SU-DHL-6 (cell line): ENCODE data around the gene ZHX3.

ENCODE experiments used
- H2AFZ ChIP-seq: fragments of 200-600 bp; sonication (generic); 2 replicates; pipeline ENCODE4 v1.6.1; 2014; ENCODE audit warnings: low read depth, mild to moderate bottlenecking, moderate library complexity, mixed read lengths, antibody characterized with exemption, low read length; ENCODE audit not compliant: severe bottlenecking
- H3F3A ChIP-seq: fragments of 200-600 bp; shearing (Covaris generic); 2 replicates; pipeline ENCODE4 v1.6.0; 2016; ENCODE audit warnings: antibody characterized with exemption, mild to moderate bottlenecking; ENCODE audit not compliant: insufficient read depth
- H3K27ac ChIP-seq: fragments of 200-600 bp; sonication (generic); 2 replicates; pipeline ENCODE4 v1.5.1; 2016; ENCODE audit warnings: low read depth, mild to moderate bottlenecking, low read length, moderate library complexity, mixed read lengths
- H3K27me3 ChIP-seq: fragments of 200-600 bp; sonication (generic), shearing (Covaris generic); 2 replicates; pipeline ENCODE4 v1.6.0; 2014; ENCODE audit warnings: mild to moderate bottlenecking, low read length
- H3K36me3 ChIP-seq: fragments of 200-600 bp; sonication (generic); 2 replicates; pipeline ENCODE4 v1.6.1; 2014; ENCODE audit warnings: mild to moderate bottlenecking, low read length, mixed read lengths
- H3K4me2 ChIP-seq: fragments of 300-600, 200-600 bp; shearing (Covaris generic), sonication (generic); 2 replicates; pipeline ENCODE4 v1.6.0; 2014; ENCODE audit warnings: low read length, low read depth, mild to moderate bottlenecking; ENCODE audit not compliant: poor library complexity, severe bottlenecking
- H3K4me3 ChIP-seq: fragments of 200-600 bp; sonication (generic); 2 replicates; pipeline ENCODE4 v1.5.1; 2014; ENCODE audit warnings: antibody characterized with exemption, low read length, mild to moderate bottlenecking, mixed read lengths; ENCODE audit not compliant: insufficient read depth, poor library complexity, severe bottlenecking
- H3K79me2 ChIP-seq: fragments of 200-600 bp; sonication (generic); 2 replicates; pipeline ENCODE4 v1.6.1; 2014; ENCODE audit warnings: mild to moderate bottlenecking, low read length, moderate library complexity; ENCODE audit not compliant: insufficient read depth
- H3K9ac ChIP-seq: fragments of 200-600 bp; sonication (generic); 2 replicates; pipeline ENCODE4 v1.7.0; 2014; ENCODE audit warnings: mild to moderate bottlenecking, low read length
- H3K9me2 ChIP-seq: fragments of 200-600 bp; sonication (generic); replicated peaks from 2 replicates; pipeline ENCODE4 v1.6.1; 2014; ENCODE audit warnings: low read length; ENCODE audit not compliant: insufficient read depth
- H3K9me3 ChIP-seq: fragments of 200-600 bp; sonication (generic); 2 replicates; pipeline ENCODE4 v1.6.1; 2014; ENCODE audit warnings: low read length, mixed read lengths; ENCODE audit not compliant: insufficient read depth
- H4K20me1 ChIP-seq: fragments of 200-600 bp; sonication (generic); 2 replicates; pipeline ENCODE4 v1.6.1; 2014; ENCODE audit warnings: low read depth, mild to moderate bottlenecking, antibody characterized with exemption, low read length, moderate library complexity, mixed read lengths
- CTCF ChIP-seq: fragments of 200-600 bp; sonication (generic); IDR thresholded peaks from one replicate; pipeline ENCODE4 v1.5.1; 2017; ENCODE audit warnings: antibody characterized with exemption, mild to moderate bottlenecking, low read length, moderate library complexity; ENCODE audit not compliant: insufficient read depth, poor library complexity, severe bottlenecking
- EZH2phosphoT487 ChIP-seq: fragments of 200-600 bp; sonication (generic), shearing (Covaris generic); conservative IDR thresholded peaks from 2 replicates; pipeline ENCODE4 v1.6.1; 2018; ENCODE audit warnings: mild to moderate bottlenecking, antibody characterized with exemption, low read length, moderate library complexity, mixed read lengths

Gene ZHX3

GRCh38 chr20:41173161-41173721 lies 144.3 kb downstream of the ZHX3 start:
- Histone ChIP-seq H2AFZ (no peak overlapping the region), H3K9me2 (no peaks in the 10 kb centered on the region), H3K4me3 (no peak overlapping the region), H3K9me3 (no peaks in the 10 kb centered on the region), H3K27me3 (no peaks in the 10 kb centered on the region), H4K20me1 (no peaks in the 10 kb centered on the region), H3K79me2 (no peaks in the 10 kb centered on the region), H3F3A (no peaks in the 10 kb centered on the region), H3K27ac (no peak overlapping the region), H3K4me2 (no peak overlapping the region), H3K9ac (no peak overlapping the region), H3K36me3 (no peaks in the 10 kb centered on the region)
- peak; percentile 91 for TF ChIP-seq CTCF
- no peak for TF ChIP-seq EZH2phosphoT487

- Histone ChIP-seq H3K27me3 (no peaks in the 10 kb centered on the region), H3K36me3 (no peaks in the 10 kb centered on the region), H3K4me3 (no peak overlapping the region), H3F3A (no peaks in the 10 kb centered on the region), H2AFZ (no peak overlapping the region), H3K79me2 (no peaks in the 10 kb centered on the region), H3K9ac (no peak overlapping the region), H3K9me3 (no peaks in the 10 kb centered on the region), H3K4me2 (no peak overlapping the region), H4K20me1 (no peaks in the 10 kb centered on the region), H3K9me2 (no peaks in the 10 kb centered on the region), H3K27ac (no peak overlapping the region)
- TF ChIP-seq CTCF = no peak
- no peak for TF ChIP-seq EZH2phosphoT487
These were observed 145.0 kb downstream of the ZHX3 start for GRCh38 chr20:41172296-41173140.

GRCh38 chr20:41171736-41172295 lies 145.7 kb downstream of the ZHX3 start:
- H2AFZ ChIP-seq = no peak overlapping the region
- H3K27me3 ChIP-seq = no peaks in the 10 kb centered on the region
- no peaks in the 10 kb centered on the region for H4K20me1 ChIP-seq
- H3K4me3 ChIP-seq = no peak overlapping the region
- H3K4me2 ChIP-seq = no peak overlapping the region
- no peaks in the 10 kb centered on the region for H3K9me3 ChIP-seq
- no peaks in the 10 kb centered on the region for H3K79me2 ChIP-seq
- no peaks in the 10 kb centered on the region for H3K36me3 ChIP-seq
- TF ChIP-seq EZH2phosphoT487 (no peak), CTCF (no peak)
- no peaks in the 10 kb centered on the region for H3K9me2 ChIP-seq
- H3K9ac ChIP-seq = no peak overlapping the region
- no peaks in the 10 kb centered on the region for H3F3A ChIP-seq
- H3K27ac ChIP-seq = no peak overlapping the region
